ENCODE measurements around the gene OR4L1. TPM values are rescaled to one million over a fixed set of nuclear protein-coding genes. Genes with fewer than 3 reads are reported as not detected.

Gene OR4L1
- total and polyA plus RNA-seq, 11 donors = not detected

- Histone ChIP-seq H3K4me3 (no peak within 1 kb of the TSS), H3K27me3 (no peaks in the 10 kb centered on the region), H3K27ac (no peak within 1 kb of the TSS), H3K9me3 (peaks cover 0 to 4% (median 0%) of the 10 kb centered on the region in 12 donors), H3K36me3 (no peaks in the 10 kb centered on the region), H3K4me1 (no peaks in the 10 kb centered on the region)
- intact Hi-C loops (cut with DNase I) = no loop called here
- DNase-seq (no peak), ATAC-seq (no peak)
- no peak for TF ChIP-seq POLR2A (IDR thresholded peaks at IDR 0.05)
- TF ChIP-seq, protein P1, sequence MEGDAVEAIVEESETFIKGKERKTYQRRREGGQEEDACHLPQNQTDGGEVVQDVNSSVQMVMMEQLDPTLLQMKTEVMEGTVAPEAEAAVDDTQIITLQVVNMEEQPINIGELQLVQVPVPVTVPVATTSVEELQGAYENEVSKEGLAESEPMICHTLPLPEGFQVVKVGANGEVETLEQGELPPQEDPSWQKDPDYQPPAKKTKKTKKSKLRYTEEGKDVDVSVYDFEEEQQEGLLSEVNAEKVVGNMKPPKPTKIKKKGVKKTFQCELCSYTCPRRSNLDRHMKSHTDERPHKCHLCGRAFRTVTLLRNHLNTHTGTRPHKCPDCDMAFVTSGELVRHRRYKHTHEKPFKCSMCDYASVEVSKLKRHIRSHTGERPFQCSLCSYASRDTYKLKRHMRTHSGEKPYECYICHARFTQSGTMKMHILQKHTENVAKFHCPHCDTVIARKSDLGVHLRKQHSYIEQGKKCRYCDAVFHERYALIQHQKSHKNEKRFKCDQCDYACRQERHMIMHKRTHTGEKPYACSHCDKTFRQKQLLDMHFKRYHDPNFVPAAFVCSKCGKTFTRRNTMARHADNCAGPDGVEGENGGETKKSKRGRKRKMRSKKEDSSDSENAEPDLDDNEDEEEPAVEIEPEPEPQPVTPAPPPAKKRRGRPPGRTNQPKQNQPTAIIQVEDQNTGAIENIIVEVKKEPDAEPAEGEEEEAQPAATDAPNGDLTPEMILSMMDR (IDR thresholded peaks at IDR 0.05) = no peak
- 85 to 91% (median 88%) methylated on average over 4 of the region's 4 CpGs for WGBS, 4 donors
Measured at GRCh38 chr14:20035938-20036337, 23.9 kb upstream of the OR4L1 start, which contains the start of gene OR4K13. OR4K13 (minus strand) TSS chr14:20036038; CDS start chr14:20034758, 1,280 bp downstream.

DNA sequence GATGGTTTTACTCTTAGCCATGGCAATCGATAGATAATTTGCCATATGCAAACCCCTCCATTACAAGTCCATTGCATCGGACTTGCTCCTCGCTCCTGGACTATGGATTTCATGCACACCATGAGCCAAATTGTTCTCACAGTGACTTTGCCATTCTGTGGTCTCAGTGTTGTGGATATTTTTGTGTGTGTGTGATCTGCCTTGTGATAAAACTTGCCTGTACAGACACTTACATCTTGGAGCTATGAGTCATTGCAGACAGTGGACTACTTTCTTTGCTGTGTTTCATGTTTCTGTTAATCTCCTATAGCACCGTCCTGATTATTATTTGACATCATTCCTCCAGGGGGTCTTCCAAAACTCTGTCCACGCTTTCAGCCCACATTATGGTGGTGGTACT, 15.6 kb upstream of the OR4L1 start:
- no peak for DNase-seq
- WGBS, 4 donors = 56 to 63% (median 61%) methylated on average over 5 of the region's 5 CpGs

GRCh38 chr14:20048202-20048601, 11.6 kb upstream of the OR4L1 start:
- WGBS, 4 donors = 47 to 58% (median 56%) methylated on average over 1 of the region's 1 CpG
- H3K27ac ChIP-seq = no peak overlapping the region
- no peaks in the 10 kb centered on the region for H3K4me1 ChIP-seq
- ATAC-seq (no peak), DNase-seq (no peak)
- H3K36me3 ChIP-seq = no peaks in the 10 kb centered on the region
- H3K4me3 ChIP-seq = no peak overlapping the region
- TF ChIP-seq, protein P1 (IDR thresholded peaks at IDR 0.05) = no peak
- TF ChIP-seq POLR2A (IDR thresholded peaks at IDR 0.05) = no peak
- no peaks in the 10 kb centered on the region for H3K9me3 ChIP-seq
- peaks cover 0 to 4% (median 0%) of the 10 kb centered on the region in 9 donors for H3K27me3 ChIP-seq
- intact Hi-C loops (cut with DNase I) = no loop called here

More for the DNA sequence above, 15.6 kb upstream of the OR4L1 start:
- H3K9me3 ChIP-seq = no peaks in the 10 kb centered on the region
- TF ChIP-seq, protein P1 (IDR thresholded peaks at IDR 0.05) = no peak
- TF ChIP-seq POLR2A (IDR thresholded peaks at IDR 0.05) = no peak
- no peak overlapping the region for H3K27ac ChIP-seq
- intact Hi-C loops (cut with DNase I) = no loop called here
- no peaks in the 10 kb centered on the region for H3K4me1 ChIP-seq
- no peak for ATAC-seq
- H3K36me3 ChIP-seq = no peaks in the 10 kb centered on the region
- H3K27me3 ChIP-seq = peaks cover 0 to 4% (median 0%) of the 10 kb centered on the region in 9 donors
- no peak overlapping the region for H3K4me3 ChIP-seq

DNA sequence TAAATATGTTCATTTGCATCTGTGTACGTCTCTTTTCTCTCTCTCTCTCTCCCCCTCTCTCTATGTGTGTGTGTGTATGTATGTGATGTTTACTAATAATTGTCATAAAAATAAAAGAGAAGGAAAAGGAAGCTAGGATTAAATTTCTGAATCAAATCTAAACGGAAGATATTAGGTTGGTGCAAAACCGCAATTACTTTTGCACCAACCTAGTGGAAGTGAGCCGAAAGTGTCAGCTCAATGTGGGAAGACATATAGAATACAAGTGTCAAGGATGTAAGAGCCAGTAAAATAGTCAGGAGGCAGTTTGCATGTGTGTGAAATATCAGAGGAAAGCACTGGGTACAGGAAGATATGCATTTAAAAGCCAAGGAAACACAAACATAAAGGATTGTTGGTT, 32.2 kb downstream of the OR4L1 start:
- intact Hi-C loops (cut with DNase I) = no loop called here
- H3K9me3 ChIP-seq = no peaks in the 10 kb centered on the region
- no peaks in the 10 kb centered on the region for H3K36me3 ChIP-seq
- WGBS, 4 donors = 22 to 48% (median 42%) methylated on average over 4 of the region's 4 CpGs
- no peak overlapping the region for H3K4me3 ChIP-seq
- H3K4me1 ChIP-seq = no peaks in the 10 kb centered on the region
- TF ChIP-seq, protein P1 (IDR thresholded peaks at IDR 0.05) = no peak
- ATAC-seq = no peak
- no peak overlapping the region for H3K27ac ChIP-seq
- DNase-seq = no peak
- no peaks in the 10 kb centered on the region for H3K27me3 ChIP-seq
